Measurements from ENCODE around the gene KCNH8. TPM values are rescaled to one million over a fixed set of nuclear protein-coding genes. Genes with fewer than 3 reads are reported as not detected.

The KCNH8 gene
- total RNA-seq, 2 experiments from 2014 or later: not detected

DNA sequence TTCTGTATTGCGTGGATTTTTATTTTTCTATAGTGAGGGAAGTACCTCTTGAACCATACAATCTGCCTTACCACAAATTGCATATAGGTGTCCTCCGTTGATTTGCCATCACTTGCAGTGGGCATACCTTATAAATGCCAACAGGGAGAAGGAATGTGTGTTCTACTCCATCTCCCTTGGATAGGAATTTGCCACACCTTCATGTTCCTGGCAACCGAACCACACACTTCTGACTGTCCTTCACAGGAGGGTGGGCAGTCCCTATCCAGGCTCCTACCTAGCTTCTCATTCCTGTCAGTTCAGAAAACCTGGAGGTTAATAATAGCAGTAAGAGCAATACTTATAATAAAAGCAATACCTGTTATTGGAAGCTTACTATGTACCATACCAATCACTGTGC, 428.0 kb downstream of the KCNH8 start:
- no peak overlapping the region for H3K27ac Mint-ChIP-seq
- H3K27me3 Mint-ChIP-seq: no peaks in the 10 kb centered on the region
- DNase-seq: no peak
- no peaks in the 10 kb centered on the region for H3K4me1 Mint-ChIP-seq
- ChIA-PET POLR2A (no interaction called here), CTCF (no interaction called here)
- H3K4me3 Mint-ChIP-seq: no peak overlapping the region
- no peaks in the 10 kb centered on the region for H3K36me3 Mint-ChIP-seq (ENCODE audit: low read depth)
- H3K9me3 Mint-ChIP-seq: peaks cover 4% of the 10 kb centered on the region

Small RNA genes within 50 kb of the gene (microRNA-seq; reads per million reads assigned to microRNA genes)
- gene MIR4791 (ENCODE audit: borderline microRNAs expressed, borderline replicate concordance): not detected
